OCI-LY7 (cell line): ENCODE measurements around the gene PHKB. TPM values are rescaled to one million over a fixed set of nuclear protein-coding genes. Genes with fewer than 3 reads are reported as not detected.
"Not testable (repeated sequence)": the region's sequence is repeated elsewhere in the genome, so short reads cannot be mapped to it uniquely, and the experiment has no call there.

Experiments used
- BruUV-seq: library from RNA; stranded (reverse); fragments of 400-500 nt; replicated peaks from 2 replicates; lab custom pipeline; 2021; lab: Mats Ljungman, UMichigan
- CTCF ChIA-PET: fragments of 300-600 bp; sonication (Branson Sonifier 250); formaldehyde crosslinking; loops from one replicate; lab custom pipeline; 2022; ENCODE audit warnings: antibody characterized with exemption; ENCODE audit not compliant: unreplicated experiment; lab: Charles Lee
- POLR2A ChIA-PET: fragments of 300-600 bp; sonication (Branson Sonifier 250); formaldehyde crosslinking; loops from one replicate; lab custom pipeline; 2022; ENCODE audit warnings: antibody characterized with exemption; lab: Charles Lee
- DNase-seq: peaks from one replicate; pipeline ENCODE4 v3.0.0-alpha.2; 2015; ENCODE audit warnings: low spot score
- H2AFZ ChIP-seq: fragments of 200-600 bp; sonication (generic), shearing (Covaris generic); 2 replicates; pipeline ENCODE4 v1.6.1; 2014; ENCODE audit warnings: mild to moderate bottlenecking, antibody characterized with exemption, low read length, moderate library complexity
- H3K27ac ChIP-seq: fragments of 200-600 bp; sonication (generic); 2 replicates; pipeline ENCODE4 v1.5.1; 2014; ENCODE audit warnings: mixed run types, low read depth, mild to moderate bottlenecking, moderate library complexity, low read length, inconsistent platforms; ENCODE audit not compliant: poor library complexity, severe bottlenecking
- H3K36me3 ChIP-seq: fragments of 200-600 bp; sonication (generic); 2 replicates; pipeline ENCODE4 v1.6.1; 2014; ENCODE audit warnings: mild to moderate bottlenecking, antibody characterized with exemption, low read length, moderate library complexity, mixed read lengths; ENCODE audit not compliant: insufficient read depth
- H3K4me1 ChIP-seq: fragments of 200-600 bp; sonication (generic); 2 replicates; pipeline ENCODE4 v1.5.1; 2014; ENCODE audit warnings: mild to moderate bottlenecking, low read length; ENCODE audit not compliant: insufficient read depth, poor library complexity, severe bottlenecking
- H3K4me2 ChIP-seq: fragments of 200-600 bp; sonication (generic); 2 replicates; pipeline ENCODE4 v1.6.1; 2014; ENCODE audit warnings: mild to moderate bottlenecking, low read length
- H3K4me3 ChIP-seq: fragments of 200-600 bp; sonication (generic); 2 replicates; pipeline ENCODE4 v1.5.1; 2014; ENCODE audit warnings: mild to moderate bottlenecking, low read depth, low read length; ENCODE audit not compliant: poor library complexity, severe bottlenecking
- H3K79me2 ChIP-seq: fragments of 200-600 bp; sonication (generic); 2 replicates; pipeline ENCODE4 v1.6.1; 2016; ENCODE audit warnings: low read depth, mild to moderate bottlenecking, low read length, moderate library complexity, mixed read lengths; ENCODE audit not compliant: insufficient read depth
- H3K9me2 ChIP-seq: fragments of 200-600 bp; sonication (generic); 2 replicates; pipeline ENCODE4 v1.6.1; 2016; ENCODE audit warnings: mild to moderate bottlenecking, low read length, mixed read lengths; ENCODE audit not compliant: insufficient read depth
- H3K9me3 ChIP-seq: fragments of 200-600 bp; sonication (generic); 2 replicates; pipeline ENCODE4 v1.6.1; 2014; ENCODE audit warnings: mild to moderate bottlenecking, mixed run types, low read length, mixed read lengths
- H4K20me1 ChIP-seq: fragments of 200-600 bp; sonication (generic); 2 replicates; pipeline ENCODE4 v1.6.1; 2014; ENCODE audit warnings: mild to moderate bottlenecking, antibody characterized with exemption, low read length, moderate library complexity, mixed read lengths; ENCODE audit not compliant: insufficient read depth
- CTCF ChIP-seq: fragments of 200-600 bp; sonication (generic); conservative IDR thresholded peaks from 2 replicates; pipeline ENCODE4 v1.5.1; 2014; ENCODE audit warnings: mild to moderate bottlenecking, antibody characterized with exemption, low read length, moderate library complexity, mixed read lengths
- EZH2phosphoT487 ChIP-seq: fragments of 200-600 bp; sonication (generic); IDR thresholded peaks from 2 replicates; pipeline ENCODE4 v1.6.1; 2018; ENCODE audit warnings: low read depth, borderline replicate concordance, mild to moderate bottlenecking, mixed run types, antibody characterized with exemption, low read length, moderate library complexity, mixed read lengths
- intact Hi-C: fragments of 100-400 bp; cut with micrococcal nuclease; formaldehyde crosslinking; loops from one replicate; pipeline ENCODE4 v1.10.0; 2022; ENCODE audit not compliant: unreplicated experiment
- total RNA-seq, 2 experiments: library from RNA; depleted of rRNA in 1 of 2; stranded (reverse); fragments of >200 nt in 1 of 2; shearing (Covaris generic) in 1 of 2; gene quantifications; 2 replicates each; pipeline ENCODE4 v1.2.3, GENCODE V29; 2014 to 2022

The PHKB gene
- total RNA-seq, 2 experiments from 2014 or later: 56.9 to 93.1 TPM

GRCh38 chr16:47551767-47552166, 90.6 kb downstream of the PHKB start:
- CTCF ChIA-PET, H3K9me2 ChIP-seq, H3K79me2 ChIP-seq, H3K4me1 ChIP-seq, DNase-seq, H4K20me1 ChIP-seq, BruUV-seq, H3K27ac ChIP-seq, H3K9me3 ChIP-seq, intact Hi-C loops, H3K4me3 ChIP-seq, H3K4me2 ChIP-seq, H2AFZ ChIP-seq: not testable (repeated sequence)
- H3K36me3 ChIP-seq: peaks cover 41% of the 10 kb centered on the region
- POLR2A ChIA-PET: interaction anchor here (0.7 kb wide), 1 partner anchor 14 kb away, joined by 4 read pairs; no protein-coding TSS in a partner anchor

GRCh38 chr16:47553853-47554564, 92.9 kb downstream of the PHKB start:
- Histone ChIP-seq H3K4me2 (no peak overlapping the region), H3K79me2 (no peaks in the 10 kb centered on the region), H2AFZ (no peak overlapping the region), H3K4me3 (no peak overlapping the region), H3K36me3 (peaks cover 24% of the 10 kb centered on the region), H4K20me1 (no peaks in the 10 kb centered on the region), H3K9me2 (no peaks in the 10 kb centered on the region), H3K4me1 (no peaks in the 10 kb centered on the region), H3K9me3 (no peaks in the 10 kb centered on the region), H3K27ac (no peak overlapping the region)
- intact Hi-C loops: no loop called here
- DNase-seq: no peak
- TF ChIP-seq CTCF (no peak), EZH2phosphoT487 (no peak)
- no TSS peak for BruUV-seq
- CTCF ChIA-PET: no interaction called here
- POLR2A ChIA-PET: interaction anchor here (0.6 to 1.3 kb wide), 3 partner anchors 47 to 383 kb away, joined by 3 to 4 read pairs (median 4); no protein-coding TSS in a partner anchor

- H4K20me1 ChIP-seq, H3K9me2 ChIP-seq, H3K79me2 ChIP-seq, H3K4me3 ChIP-seq, BruUV-seq, H3K9me3 ChIP-seq, H2AFZ ChIP-seq, intact Hi-C loops, CTCF ChIA-PET, H3K27ac ChIP-seq, H3K4me1 ChIP-seq, H3K4me2 ChIP-seq, DNase-seq: not testable (repeated sequence)
- peaks cover 22% of the 10 kb centered on the region for H3K36me3 ChIP-seq
- POLR2A ChIA-PET: interaction anchor here (0.5 to 1.3 kb wide), 2 partner anchors 48 to 248 kb away, joined by 3 to 4 read pairs; no protein-coding TSS in a partner anchor
Measured at GRCh38 chr16:47554587-47554986, 93.5 kb downstream of the PHKB start.
